A673 (cell line): ENCODE results near the gene CBX8. TPM values are rescaled to one million over a fixed set of nuclear protein-coding genes. Genes with fewer than 3 reads are reported as not detected.

ENCODE experiments used
- BruUV-seq: library from RNA; stranded (reverse); fragments of 400-500 nt; replicated peaks from 2 replicates; lab custom pipeline; 2021; lab: Mats Ljungman, UMichigan
- CTCF ChIA-PET: fragments of 300-600 bp; sonication (Branson Sonifier 250); formaldehyde crosslinking; loops from one replicate; lab custom pipeline; 2022; ENCODE audit warnings: antibody characterized with exemption; lab: Charles Lee
- POLR2A ChIA-PET: fragments of 300-600 bp; sonication (Branson Sonifier 250); formaldehyde crosslinking; loops from one replicate; lab custom pipeline; 2022; ENCODE audit warnings: antibody characterized with exemption; ENCODE audit not compliant: low non-redundant PET; lab: Charles Lee
- DNase-seq: peaks from one replicate; pipeline ENCODE4 v3.0.0-alpha.2; 2015; ENCODE audit warnings: low spot score
- H3K27ac ChIP-seq: fragments of 200-600 bp; sonication (generic); 2 replicates; pipeline ENCODE4 v1.5.1; 2016; ENCODE audit warnings: mixed run types, low read depth, mild to moderate bottlenecking, mixed read lengths, antibody characterized with exemption, low read length; ENCODE audit not compliant: poor library complexity, severe bottlenecking
- H3K27me3 ChIP-seq: fragments of 200-600 bp; sonication (generic); replicated peaks from 2 replicates; pipeline ENCODE4 v1.6.1; 2017; ENCODE audit warnings: mixed run types, low read depth, mild to moderate bottlenecking, mixed read lengths, antibody characterized with exemption, low read length; ENCODE audit not compliant: insufficient read depth, poor library complexity
- H3K36me3 ChIP-seq: fragments of 200-600 bp; sonication (generic); 2 replicates; pipeline ENCODE4 v1.6.1; 2016; ENCODE audit warnings: mixed run types, mild to moderate bottlenecking, mixed read lengths, antibody characterized with exemption, low read length; ENCODE audit not compliant: insufficient read depth, poor library complexity, severe bottlenecking
- H3K4me1 ChIP-seq: fragments of 200-600 bp; sonication (generic); 2 replicates; pipeline ENCODE4 v1.6.1; 2017; ENCODE audit warnings: mixed run types, mild to moderate bottlenecking, mixed read lengths, antibody characterized with exemption, low read length; ENCODE audit not compliant: insufficient read depth, poor library complexity, severe bottlenecking
- H3K4me3 ChIP-seq: fragments of 200-600 bp; sonication (generic); 2 replicates; pipeline ENCODE4 v1.5.1; 2016; ENCODE audit warnings: low read depth, mixed run types, mild to moderate bottlenecking, mixed read lengths, low read length; ENCODE audit not compliant: poor library complexity, severe bottlenecking
- H3K9me3 ChIP-seq: fragments of 200-600 bp; sonication (generic); 2 replicates; pipeline ENCODE4 v1.6.1; 2016; ENCODE audit warnings: mixed run types, low read depth, mild to moderate bottlenecking, mixed read lengths, antibody characterized with exemption, low read length; ENCODE audit not compliant: poor library complexity, severe bottlenecking
- EZH2 ChIP-seq: fragments of 200-600 bp; sonication (generic); IDR thresholded peaks from 2 replicates; pipeline ENCODE4 v1.6.1; 2017; ENCODE audit warnings: borderline replicate concordance, low read depth, mild to moderate bottlenecking, mixed read lengths, antibody characterized with exemption, low read length; ENCODE audit not compliant: poor library complexity, severe bottlenecking
- intact Hi-C: fragments of 100-400 bp; cut with micrococcal nuclease; formaldehyde crosslinking; loops from one replicate; pipeline ENCODE4 v1.10.0; 2022; ENCODE audit not compliant: unreplicated experiment
- total RNA-seq: library from RNA; stranded (reverse); gene quantifications from 2 replicates; pipeline ENCODE4 v1.2.3, GENCODE V29; 2021
- TF ChIP-seq, protein P1 (sequence below): fragments of 300-800, 200-600 bp; sonication (generic); conservative IDR thresholded peaks from 2 replicates; pipeline ENCODE4 v1.5.1; 2017; ENCODE audit warnings: low read depth, mild to moderate bottlenecking, antibody characterized with exemption, low read length, moderate library complexity, mixed read lengths

The CBX8 gene
- total RNA-seq, 1 experiment from 2014 or later: 27.0 TPM

GRCh38 chr17:79843816-79844800 lies 47.2 kb upstream of the CBX8 start:
- ChIA-PET POLR2A (no interaction called here), CTCF (interaction anchor here (0.5 to 1.0 kb wide), 8 partner anchors 11 to 97 kb away, joined by 3 to 6 read pairs (median 3); no protein-coding TSS in a partner anchor)
- Histone ChIP-seq H3K27me3 (peaks cover 42% of the 10 kb centered on the region), H3K4me1 (peaks cover 50% of the 10 kb centered on the region), H3K27ac (no peak overlapping the region), H3K9me3 (no peaks in the 10 kb centered on the region), H3K36me3 (no peaks in the 10 kb centered on the region), H3K4me3 (peak overlapping the region; percentile 55)
- no peak for DNase-seq
- intact Hi-C loops: loop anchor here (5.0 kb wide), 1 partner anchor 128 kb away; no protein-coding TSS in a partner anchor
- no TSS peak for BruUV-seq
- no peak for TF ChIP-seq EZH2
- TF ChIP-seq, protein P1, sequence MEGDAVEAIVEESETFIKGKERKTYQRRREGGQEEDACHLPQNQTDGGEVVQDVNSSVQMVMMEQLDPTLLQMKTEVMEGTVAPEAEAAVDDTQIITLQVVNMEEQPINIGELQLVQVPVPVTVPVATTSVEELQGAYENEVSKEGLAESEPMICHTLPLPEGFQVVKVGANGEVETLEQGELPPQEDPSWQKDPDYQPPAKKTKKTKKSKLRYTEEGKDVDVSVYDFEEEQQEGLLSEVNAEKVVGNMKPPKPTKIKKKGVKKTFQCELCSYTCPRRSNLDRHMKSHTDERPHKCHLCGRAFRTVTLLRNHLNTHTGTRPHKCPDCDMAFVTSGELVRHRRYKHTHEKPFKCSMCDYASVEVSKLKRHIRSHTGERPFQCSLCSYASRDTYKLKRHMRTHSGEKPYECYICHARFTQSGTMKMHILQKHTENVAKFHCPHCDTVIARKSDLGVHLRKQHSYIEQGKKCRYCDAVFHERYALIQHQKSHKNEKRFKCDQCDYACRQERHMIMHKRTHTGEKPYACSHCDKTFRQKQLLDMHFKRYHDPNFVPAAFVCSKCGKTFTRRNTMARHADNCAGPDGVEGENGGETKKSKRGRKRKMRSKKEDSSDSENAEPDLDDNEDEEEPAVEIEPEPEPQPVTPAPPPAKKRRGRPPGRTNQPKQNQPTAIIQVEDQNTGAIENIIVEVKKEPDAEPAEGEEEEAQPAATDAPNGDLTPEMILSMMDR: no peak

- intact Hi-C loops: loop anchor here (5.0 kb wide), 1 partner anchor 129 kb away; no protein-coding TSS in a partner anchor
- H3K4me1 ChIP-seq: peaks cover 50% of the 10 kb centered on the region
- POLR2A ChIA-PET: no interaction called here
- H3K27me3 ChIP-seq: peaks cover 42% of the 10 kb centered on the region
- peak overlapping the region; percentile 55 for H3K4me3 ChIP-seq
- no TSS peak for BruUV-seq
- no peak overlapping the region for H3K27ac ChIP-seq
- no peaks in the 10 kb centered on the region for H3K9me3 ChIP-seq
- H3K36me3 ChIP-seq: no peaks in the 10 kb centered on the region
- TF ChIP-seq EZH2: no peak
- TF ChIP-seq, protein P1: no peak
- DNase-seq: no peak
- CTCF ChIA-PET: interaction anchor here (0.6 to 1.2 kb wide), 2 partner anchors 33 to 127 kb away, joined by 3 read pairs; no protein-coding TSS in a partner anchor
Measured at GRCh38 chr17:79843474-79843815, 46.6 kb upstream of the CBX8 start.

- POLR2A ChIA-PET: interaction anchor here (0.6 kb wide), 1 partner anchor 312 kb away, joined by 3 read pairs; no protein-coding TSS in a partner anchor
- intact Hi-C loops: loop anchor here (5.0 kb wide), 1 partner anchor 129 kb away; no protein-coding TSS in a partner anchor
- Histone ChIP-seq H3K36me3 (no peaks in the 10 kb centered on the region), H3K4me1 (peaks cover 51% of the 10 kb centered on the region), H3K9me3 (no peaks in the 10 kb centered on the region), H3K27me3 (peaks cover 42% of the 10 kb centered on the region), H3K4me3 (peak overlapping the region; percentile 55), H3K27ac (no peak overlapping the region)
- no TSS peak for BruUV-seq
- TF ChIP-seq EZH2: peak; percentile 51
- TF ChIP-seq, protein P1: no peak
- CTCF ChIA-PET: interaction anchor here (0.6 to 1.2 kb wide), 2 partner anchors 128 to 179 kb away, joined by 3 read pairs; no protein-coding TSS in a partner anchor
- DNase-seq: peak; percentile 70
Measured at GRCh38 chr17:79842656-79843473, 46.0 kb upstream of the CBX8 start.
